ENCODE data around the gene PAX1.

GRCh38 chr20:21725892-21726291 lies 20.4 kb downstream of the PAX1 start:
- TF ChIP-seq POLR2A (IDR thresholded peaks at IDR 0.05; ENCODE audit: low read length) (no peak), GATA1 (IDR thresholded peaks at IDR 0.05; ENCODE audit: low read depth, low read length) (no peak)

All from erythroblast (primary cell).